Measurements from ENCODE around the gene MT1A. TPM values are rescaled to one million over a fixed set of nuclear protein-coding genes. Genes with fewer than 3 reads are reported as not detected.

MT1A gene
- total and polyA plus RNA-seq, 10 of the 15 experiments (the other 5 are each of a cell fraction or from before 2014, with no cell fraction given): not detected

GRCh38 chr16:56686758-56687157, 48.3 kb downstream of the MT1A start:
- WGBS (ENCODE audit: insufficient coverage, insufficient replicate concordance, low lambda C conversion rate, missing lambda C conversion rate): 67% methylated on average over 7 of the region's 7 CpGs
- intact Hi-C loops (cut with micrococcal nuclease; ENCODE audit: unreplicated experiment): no loop called here
- ChIA-PET POLR2A (no interaction called here), SMC1A (ENCODE audit: uncharacterized antibody, unreplicated experiment) (no interaction called here), RAD21 (ENCODE audit: unreplicated experiment) (no interaction called here), CTCF (interaction anchor here (0.6 to 1.0 kb wide), 2 partner anchors 10 to 15 kb away, joined by 4 read pairs; no protein-coding TSS in a partner anchor)
- ATAC-seq (no peak), DNase-seq (ENCODE audit: low read depth, low spot score) (no peak), FAIRE-seq (no peak)
- Histone ChIP-seq H3K4me2 (ENCODE audit: control insufficient read depth, insufficient read depth) (no peak overlapping the region), H3K36me3 (ENCODE audit: control insufficient read depth in 2 of 2, insufficient read depth in 2 of 2, low read length in 1 of 2) (no peaks in the 10 kb centered on the region), H3K9ac (ENCODE audit: control insufficient read depth, insufficient read depth, low read length) (no peak overlapping the region), H2AFZ (ENCODE audit: control insufficient read depth, low read depth, low read length) (no peak overlapping the region), H3K27me3 (replicated peaks in 1 of 2; ENCODE audit: control insufficient read depth in 2 of 2, insufficient read depth in 2 of 2, low read length in 1 of 2) (no peaks in the 10 kb centered on the region; a peak in 2 of 4 replicates), H3K27ac (ENCODE audit: control insufficient read depth, insufficient read depth) (no peak overlapping the region), H3K79me2 (ENCODE audit: control insufficient read depth, insufficient read depth, low read length) (no peaks in the 10 kb centered on the region), H3K4me3 (no peak overlapping the region), H3K9me3 (replicated peaks; ENCODE audit: control insufficient read depth, insufficient read depth, low read length) (no peaks in the 10 kb centered on the region), H3K4me1 (ENCODE audit: control insufficient read depth, insufficient read depth, low read length) (peaks cover 11% of the 10 kb centered on the region), H4K20me1 (ENCODE audit: control insufficient read depth, insufficient read depth) (no peaks in the 10 kb centered on the region)
- no TSS peak for BruUV-seq (replicated peaks)
- in situ Hi-C loops (cut with MboI): loop anchor here (25.0 kb wide), 1 partner anchor 749 kb away; no protein-coding TSS in a partner anchor
- no peak for TF ChIP-seq TCF7 (IDR thresholded peaks at IDR 0.05; ENCODE audit: borderline replicate concordance)
- TF ChIP-seq CHD1 (IDR thresholded peaks at IDR 0.05; ENCODE audit: low read depth, low read length): no peak

GRCh38 chr16:56688762-56689161, 50.3 kb downstream of the MT1A start:
- no peaks in the 10 kb centered on the region for H3K4me1 ChIP-seq (ENCODE audit: control insufficient read depth, insufficient read depth, low read length)
- ChIA-PET RAD21 (ENCODE audit: unreplicated experiment) (interaction anchor here (1.3 kb wide), 1 partner anchor 13 kb away, joined by 4 read pairs; no protein-coding TSS in a partner anchor), CTCF (no interaction called here), SMC1A (ENCODE audit: uncharacterized antibody, unreplicated experiment) (no interaction called here), POLR2A (no interaction called here)
- no peaks in the 10 kb centered on the region; a peak in 1 of 4 replicates for H3K27me3 ChIP-seq (replicated peaks in 1 of 2; ENCODE audit: control insufficient read depth in 2 of 2, insufficient read depth in 2 of 2, low read length in 1 of 2)
- no peaks in the 10 kb centered on the region for H4K20me1 ChIP-seq (ENCODE audit: control insufficient read depth, insufficient read depth)
- H3K4me2 ChIP-seq (ENCODE audit: control insufficient read depth, insufficient read depth): no peak overlapping the region
- no peak overlapping the region for H3K9ac ChIP-seq (ENCODE audit: control insufficient read depth, insufficient read depth, low read length)
- no peak for ATAC-seq
- no peaks in the 10 kb centered on the region for H3K9me3 ChIP-seq (replicated peaks; ENCODE audit: control insufficient read depth, insufficient read depth, low read length)
- no peaks in the 10 kb centered on the region for H3K79me2 ChIP-seq (ENCODE audit: control insufficient read depth, insufficient read depth, low read length)
- 0% methylated on average over 1 of the region's 1 CpG for WGBS (ENCODE audit: insufficient coverage, insufficient replicate concordance, low lambda C conversion rate, missing lambda C conversion rate)
- no peak overlapping the region for H2AFZ ChIP-seq (ENCODE audit: control insufficient read depth, low read depth, low read length)
- no peaks in the 10 kb centered on the region for H3K36me3 ChIP-seq (ENCODE audit: control insufficient read depth in 2 of 2, insufficient read depth in 2 of 2, low read length in 1 of 2)
- in situ Hi-C loops (cut with MboI) (loop anchor here (25.0 kb wide), 1 partner anchor 751 kb away; no protein-coding TSS in a partner anchor), intact Hi-C loops (cut with micrococcal nuclease; ENCODE audit: unreplicated experiment) (no loop called here)
- no peak for DNase-seq (ENCODE audit: low read depth, low spot score)
- no peak for FAIRE-seq
- no TSS peak for BruUV-seq (replicated peaks)
- no peak overlapping the region for H3K27ac ChIP-seq (ENCODE audit: control insufficient read depth, insufficient read depth)
- no peak overlapping the region for H3K4me3 ChIP-seq
- no peak for TF ChIP-seq MYC (IDR thresholded peaks at IDR 0.05; ENCODE audit: insufficient read depth, insufficient read length, insufficient replicate concordance, low read length, severe bottlenecking)
- no peak for TF ChIP-seq HSF1 (IDR thresholded peaks at IDR 0.05; ENCODE audit: low read depth, low read length)
- TF ChIP-seq RFX5 (IDR thresholded peaks at IDR 0.05; ENCODE audit: low read depth, low read length): no peak
- TF ChIP-seq ZBTB40 (IDR thresholded peaks at IDR 0.05; ENCODE audit: borderline replicate concordance): no peak
- no peak for TF ChIP-seq STAT3 (IDR thresholded peaks at IDR 0.05; ENCODE audit: low read depth, low read length)
- TF ChIP-seq SKIL (IDR thresholded peaks at IDR 0.05; ENCODE audit: low read depth, poor library complexity, severe bottlenecking): no peak

All from GM12878 (cell line).